SU-DHL-6 (cell line): Measurements from ENCODE around the gene VENTX.

Source experiments
- EZH2phosphoT487 ChIP-seq: fragments of 200-600 bp; sonication (generic), shearing (Covaris generic); conservative IDR thresholded peaks from 2 replicates; pipeline ENCODE4 v1.6.1; 2018; ENCODE audit warnings: mild to moderate bottlenecking, antibody characterized with exemption, low read length, moderate library complexity, mixed read lengths
- TF ChIP-seq, protein P1 (sequence below): fragments of 200-600 bp; sonication (generic); IDR thresholded peaks from one replicate; pipeline ENCODE4 v1.5.1; 2017; ENCODE audit warnings: antibody characterized with exemption, mild to moderate bottlenecking, low read length, moderate library complexity; ENCODE audit not compliant: insufficient read depth, poor library complexity, severe bottlenecking

DNA sequence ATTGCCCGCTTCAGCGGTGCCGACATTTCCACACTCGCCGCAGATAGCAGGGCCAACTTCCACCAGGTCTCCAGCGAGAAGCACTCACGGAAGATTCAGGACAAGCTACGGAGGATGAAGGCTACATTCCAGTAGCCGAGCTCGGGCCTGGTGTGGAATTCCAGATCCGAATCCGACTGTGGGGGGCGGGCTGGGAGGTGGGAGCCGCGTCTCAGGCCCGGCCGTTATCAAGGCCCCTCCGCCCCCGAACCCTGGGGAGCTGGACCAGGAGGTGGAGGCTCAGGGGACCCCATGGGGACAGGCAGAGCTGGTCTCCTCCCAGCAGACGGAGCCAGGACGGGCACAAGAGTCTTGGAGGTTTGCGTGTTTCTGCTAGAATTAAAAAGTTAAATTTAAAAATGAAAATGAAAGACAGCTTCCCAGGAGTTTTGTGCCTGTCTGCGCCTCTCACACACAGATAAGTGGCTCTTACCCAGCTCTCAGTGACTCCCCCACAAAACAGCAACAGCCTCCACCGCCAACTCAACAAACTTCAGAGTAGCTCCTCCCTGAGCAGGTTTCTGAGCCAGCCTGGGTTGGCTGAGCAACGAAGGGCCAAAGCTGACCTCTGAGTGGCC lies 12.8 kb upstream of the VENTX start:
- TF ChIP-seq EZH2phosphoT487: no peak
- TF ChIP-seq, protein P1, sequence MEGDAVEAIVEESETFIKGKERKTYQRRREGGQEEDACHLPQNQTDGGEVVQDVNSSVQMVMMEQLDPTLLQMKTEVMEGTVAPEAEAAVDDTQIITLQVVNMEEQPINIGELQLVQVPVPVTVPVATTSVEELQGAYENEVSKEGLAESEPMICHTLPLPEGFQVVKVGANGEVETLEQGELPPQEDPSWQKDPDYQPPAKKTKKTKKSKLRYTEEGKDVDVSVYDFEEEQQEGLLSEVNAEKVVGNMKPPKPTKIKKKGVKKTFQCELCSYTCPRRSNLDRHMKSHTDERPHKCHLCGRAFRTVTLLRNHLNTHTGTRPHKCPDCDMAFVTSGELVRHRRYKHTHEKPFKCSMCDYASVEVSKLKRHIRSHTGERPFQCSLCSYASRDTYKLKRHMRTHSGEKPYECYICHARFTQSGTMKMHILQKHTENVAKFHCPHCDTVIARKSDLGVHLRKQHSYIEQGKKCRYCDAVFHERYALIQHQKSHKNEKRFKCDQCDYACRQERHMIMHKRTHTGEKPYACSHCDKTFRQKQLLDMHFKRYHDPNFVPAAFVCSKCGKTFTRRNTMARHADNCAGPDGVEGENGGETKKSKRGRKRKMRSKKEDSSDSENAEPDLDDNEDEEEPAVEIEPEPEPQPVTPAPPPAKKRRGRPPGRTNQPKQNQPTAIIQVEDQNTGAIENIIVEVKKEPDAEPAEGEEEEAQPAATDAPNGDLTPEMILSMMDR: no peak
